ENCODE measurements around the gene AGBL5.
A peak's percentile ranks its signal among the peaks of the same experiment; 100 is the strongest.

AGBL5 gene

GRCh38 chr2:27025281-27025800, 26.1 kb upstream of the AGBL5 start:
- no peak for DNase-seq

GRCh38 chr2:27025861-27026851, 25.3 kb upstream of the AGBL5 start:
- DNase-seq: no peak

DNA sequence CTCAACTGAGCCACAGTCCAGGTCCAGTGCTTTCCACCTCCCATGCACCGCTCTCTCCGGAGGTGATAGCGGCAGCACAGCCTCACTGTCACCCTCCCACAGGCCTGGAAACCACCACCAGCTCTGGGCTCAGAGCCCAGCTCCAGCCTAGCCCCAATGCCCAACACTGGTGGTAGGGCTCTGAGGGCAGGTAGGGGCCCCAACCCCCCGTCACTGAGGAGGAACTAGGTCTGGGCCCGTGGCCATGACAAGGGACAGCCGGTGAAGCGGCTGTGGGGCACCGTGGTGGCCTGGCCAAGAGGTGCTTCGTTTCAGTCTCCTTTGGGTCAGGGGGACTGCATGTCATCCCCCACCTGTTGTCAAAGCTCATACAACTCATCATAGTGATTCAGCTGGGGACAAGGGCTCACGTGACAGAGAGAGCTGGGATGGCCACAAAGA, 24.2 kb upstream of the AGBL5 start:
- no peak for DNase-seq

DNA sequence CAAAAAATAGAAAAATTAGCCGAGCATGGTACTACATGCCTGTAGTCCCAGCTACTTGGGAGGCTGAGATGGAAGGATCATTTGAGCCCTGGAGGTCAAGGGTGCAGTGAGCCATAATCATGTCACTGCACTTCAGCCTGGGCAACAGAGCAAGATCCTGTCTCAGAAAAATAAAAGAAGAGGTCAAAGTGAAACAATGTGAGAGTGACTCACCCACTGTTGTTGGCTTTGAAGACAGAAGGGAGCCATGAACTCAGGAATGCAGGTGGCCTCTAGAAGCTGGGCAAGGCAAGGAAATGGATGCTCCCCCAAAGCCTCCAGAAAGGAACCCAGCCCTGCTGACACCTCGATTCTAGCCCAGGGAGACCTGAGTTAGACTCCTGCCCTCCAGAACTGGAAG, 22.4 kb upstream of the AGBL5 start:
- DNase-seq: no peak

DNA sequence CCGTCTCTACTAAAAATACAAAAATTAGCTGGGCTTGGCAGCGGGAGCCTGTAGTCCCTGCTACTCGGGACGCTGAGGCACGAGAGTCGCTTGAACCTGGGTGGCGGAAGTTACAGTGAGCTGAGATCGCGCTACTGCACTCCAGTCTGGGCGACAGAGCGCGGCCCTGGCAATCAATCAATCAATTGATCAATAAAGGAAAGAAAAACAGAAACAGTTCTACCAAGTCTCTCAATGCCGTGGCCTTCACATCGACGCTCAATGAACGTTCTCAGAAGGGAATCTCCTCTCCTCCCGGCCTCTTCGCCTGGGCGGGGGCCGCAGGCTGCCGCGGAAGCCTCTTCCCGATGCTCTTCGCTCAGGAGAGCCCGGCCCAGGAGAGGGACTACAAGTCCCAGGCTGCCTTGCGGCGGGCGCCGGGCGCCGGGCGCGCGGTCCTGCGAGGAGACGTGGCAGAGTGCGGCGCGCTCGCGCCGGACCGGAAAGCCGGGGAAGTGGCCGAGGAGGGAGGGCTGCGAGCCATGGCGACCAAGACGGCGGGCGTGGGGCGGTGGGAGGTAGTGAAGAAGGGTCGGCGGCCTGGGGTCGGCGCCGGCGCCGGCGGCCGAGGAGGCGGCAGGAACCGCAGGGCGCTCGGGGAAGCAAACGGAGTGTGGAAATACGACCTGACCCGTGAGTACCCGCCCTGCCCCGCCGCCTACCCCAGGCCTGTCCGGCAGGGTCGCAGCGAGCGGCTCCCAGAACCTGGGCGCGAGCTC, 18.8 kb upstream of the AGBL5 start, which contains the start of gene TMEM214:
Gene TMEM214, plus strand, starts transcription at position 471 of the 758 bp plus-strand sequence. Its CDS starts 51 bp downstream, at position 522.
- DNase-seq: peak; percentile 65

- DNase-seq: no peak
These were observed 18.1 kb upstream of the AGBL5 start for GRCh38 chr2:27033253-27033852.

GRCh38 chr2:27038012-27038411, 13.5 kb upstream of the AGBL5 start:
- no peak for DNase-seq

DNA sequence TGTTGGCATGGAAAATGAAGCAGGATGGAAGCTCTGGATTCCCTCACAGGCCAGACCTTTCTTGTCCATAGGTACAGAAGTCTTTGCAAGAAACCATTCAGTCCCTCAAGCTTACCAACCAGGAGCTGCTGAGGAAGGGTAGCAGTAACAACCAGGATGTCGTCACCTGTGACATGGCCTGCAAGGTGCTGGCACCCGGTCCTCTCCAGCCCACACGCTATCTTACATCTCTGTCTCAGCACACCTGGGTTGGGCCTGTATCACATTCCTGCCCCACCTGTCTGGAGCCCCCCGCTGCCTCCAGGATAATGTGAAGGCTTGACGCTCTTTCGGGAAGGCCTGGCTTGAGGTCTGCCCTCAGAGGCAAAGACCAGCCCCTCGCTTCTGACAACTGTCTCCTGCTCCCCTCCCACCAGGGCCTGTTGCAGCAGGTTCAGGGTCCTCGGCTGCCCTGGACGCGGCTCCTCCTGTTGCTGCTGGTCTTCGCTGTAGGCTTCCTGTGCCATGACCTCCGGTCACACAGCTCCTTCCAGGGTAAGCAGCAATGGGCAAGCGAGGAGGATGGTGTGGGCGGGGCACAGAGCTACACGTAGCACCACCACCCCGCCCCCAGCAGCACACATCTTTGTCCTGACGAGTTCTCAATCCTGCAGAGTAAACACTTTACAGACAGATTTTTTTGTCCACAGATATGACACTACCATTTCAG, 12.7 kb upstream of the AGBL5 start:
- no peak for DNase-seq

DNA sequence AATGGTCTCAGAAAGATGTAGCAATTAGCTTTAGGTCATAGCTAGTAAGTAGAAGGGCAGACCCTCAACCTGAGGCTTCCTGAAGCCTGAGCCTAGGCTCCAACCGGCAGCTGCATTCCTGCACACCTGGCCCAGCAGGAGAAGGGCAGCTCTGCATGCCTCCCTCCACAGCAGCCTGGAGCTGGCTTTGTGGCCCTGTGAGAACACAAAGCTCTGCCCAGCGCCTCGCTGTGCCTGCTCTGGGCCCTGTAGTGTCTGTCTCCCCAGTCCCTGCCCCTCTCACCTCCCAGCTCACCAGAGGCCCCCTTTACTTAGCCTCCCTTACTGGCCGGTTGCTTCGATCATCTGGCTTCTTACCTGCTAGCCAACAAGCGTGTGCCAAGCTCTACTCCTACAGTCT, 12.0 kb upstream of the AGBL5 start:
- no peak for DNase-seq

DNA sequence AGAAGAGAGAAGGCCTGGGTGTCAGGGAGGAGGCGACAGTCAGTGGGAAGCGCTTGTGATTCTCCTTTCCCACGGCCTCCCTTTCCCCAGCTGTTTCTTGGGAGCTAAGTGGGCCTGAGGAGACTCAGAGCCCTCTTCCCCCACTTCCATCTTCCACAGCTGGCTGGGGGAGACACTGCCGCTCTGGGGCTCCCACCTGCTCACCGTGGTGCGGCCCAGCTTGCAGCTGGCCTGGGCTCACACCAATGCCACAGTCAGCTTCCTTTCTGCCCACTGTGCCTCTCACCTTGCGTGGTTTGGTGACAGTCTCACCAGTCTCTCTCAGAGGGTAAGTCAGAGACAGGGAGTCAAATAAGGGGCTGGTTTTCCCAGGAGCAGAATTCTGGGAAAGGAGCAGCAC, 11.6 kb upstream of the AGBL5 start:
- no peak for DNase-seq

- no peak for DNase-seq
These were observed 11.2 kb upstream of the AGBL5 start for GRCh38 chr2:27040282-27040681.

DNA sequence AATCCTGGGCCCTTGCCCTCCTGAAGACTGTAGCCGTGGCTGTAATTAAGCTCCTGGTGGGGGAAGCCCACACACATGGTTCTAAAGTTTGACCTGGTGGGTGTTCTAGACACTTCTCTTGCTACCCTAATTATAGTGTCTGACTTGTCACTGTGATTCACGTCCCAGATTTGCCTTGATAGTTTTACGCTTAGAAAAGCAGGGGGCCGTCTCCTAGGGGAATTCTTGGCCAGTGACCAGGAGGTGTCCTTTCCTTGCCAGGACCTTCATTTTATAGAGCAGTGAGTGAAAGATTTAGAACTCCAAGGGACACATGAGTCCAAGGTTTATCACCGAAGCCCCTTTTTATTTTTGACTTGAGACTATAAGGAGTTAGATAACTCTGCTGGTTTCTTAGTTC, 9.7 kb upstream of the AGBL5 start:
- no peak for DNase-seq

- DNase-seq: no peak
These were observed 9.3 kb upstream of the AGBL5 start for GRCh38 chr2:27042159-27042661.

GRCh38 chr2:27042985-27043634, 8.4 kb upstream of the AGBL5 start:
- DNase-seq: no peak

GRCh38 chr2:27049422-27050280, 1.8 kb upstream of the AGBL5 start:
- DNase-seq: no peak

GRCh38 chr2:27050281-27050995, 1.0 kb upstream of the AGBL5 start:
- DNase-seq: peak; percentile 92

- no peak for DNase-seq
These were observed 606 bp downstream of the AGBL5 start for GRCh38 chr2:27051902-27052645.

DNA sequence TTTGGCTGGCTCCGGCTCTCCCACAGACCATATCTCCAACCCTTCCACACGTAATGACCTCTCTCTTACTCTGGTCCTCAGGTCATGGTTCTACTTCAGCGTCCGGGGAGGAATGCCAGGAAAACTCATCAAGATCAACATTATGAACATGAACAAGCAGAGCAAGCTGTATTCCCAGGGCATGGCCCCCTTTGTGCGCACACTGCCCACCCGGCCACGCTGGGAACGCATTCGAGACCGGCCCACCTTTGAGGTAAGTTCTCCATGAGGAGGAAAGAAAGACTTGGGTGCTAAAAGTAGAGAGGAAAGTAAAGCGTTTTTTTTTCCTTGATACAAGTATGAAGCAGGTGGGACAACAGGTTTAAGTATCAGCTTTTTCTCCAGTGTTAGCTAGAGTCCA, 1.9 kb downstream of the AGBL5 start:
- no peak for DNase-seq

DNA sequence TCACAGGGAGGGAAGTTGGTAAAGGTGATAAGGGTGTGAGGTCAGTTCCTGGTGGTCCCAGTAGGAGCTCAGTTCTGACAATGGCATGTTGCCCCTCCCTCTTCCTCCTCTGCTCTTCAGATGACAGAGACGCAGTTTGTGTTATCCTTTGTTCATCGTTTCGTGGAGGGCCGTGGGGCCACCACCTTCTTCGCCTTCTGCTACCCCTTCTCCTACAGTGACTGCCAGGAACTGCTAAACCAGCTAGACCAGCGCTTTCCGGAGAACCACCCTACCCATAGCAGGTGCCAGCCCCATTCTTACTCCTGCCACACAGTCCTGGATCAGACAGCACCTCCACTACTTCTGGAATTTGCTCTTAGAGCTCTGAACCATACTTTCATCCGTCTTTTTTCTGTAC, 2.3 kb downstream of the AGBL5 start:
- no peak for DNase-seq

Data from SHP77 treated with DMSO at 0.1 percent for 48 hours (cell line).